K562 (cell line): ENCODE results near the gene TEX14. TPM values are rescaled to one million over a fixed set of nuclear protein-coding genes. Genes with fewer than 3 reads are reported as not detected.

Experiments used
- ATF1 ChIP-seq, 2 experiments: fragments of 450-650 bp in 1 of 2; IDR thresholded peaks; 2 replicates each; pipeline ENCODE4 v1.6.1; 2016; ENCODE audit warnings: missing compliant biosample characterization in 1 of 2, missing genetic modification characterization in 1 of 2
- CEBPG ChIP-seq, 3 experiments: fragments of 200-800 bp in 1 of 3; sonication (Bioruptor generic) in 1 of 3; sonication (generic) in 1 of 3; formaldehyde crosslinking in 1 of 3; IDR thresholded peaks in 2 of 3; conservative IDR thresholded peaks in 1 of 3; 2 replicates each; pipeline versions ENCODE4 v1.6.1 to v1.8.0; 2016 to 2022; ENCODE audit warnings: missing compliant biosample characterization in 2 of 3, missing genetic modification characterization in 2 of 3, mild to moderate bottlenecking in 1 of 3, missing genetic modification reagents in 1 of 3
- CXXC5 ChIP-seq: fragments of 250-450 bp; sonication (Bioruptor Pico); IDR thresholded peaks from 2 replicates; pipeline ENCODE4 v1.8.0; 2022; ENCODE audit warnings: inconsistent platforms, mild to moderate bottlenecking, moderate library complexity
- FOXP1 ChIP-seq: sonication (generic); formaldehyde crosslinking; IDR thresholded peaks from 2 replicates; pipeline ENCODE4 v1.8.0; 2022; ENCODE audit warnings: mild to moderate bottlenecking, missing genetic modification reagents
- NFIC ChIP-seq: fragments of 450-650 bp; IDR thresholded peaks from 2 replicates; pipeline ENCODE4 v1.6.1; 2017; ENCODE audit warnings: mild to moderate bottlenecking, inconsistent platforms
- NONO ChIP-seq, 2 experiments: fragments of 200-400 bp in 1 of 2; fragments of 450-650 bp in 1 of 2; formaldehyde crosslinking in 1 of 2; IDR thresholded peaks; 2 replicates each; pipeline ENCODE4 v1.6.1; 2017; ENCODE audit warnings: low read depth in 2 of 2, mild to moderate bottlenecking in 2 of 2, moderate library complexity in 2 of 2, low read length in 1 of 2
- PHF20 ChIP-seq: fragments of 450-650 bp; IDR thresholded peaks from 2 replicates; pipeline ENCODE4 v1.6.1; 2018; ENCODE audit not compliant: partially characterized antibody
- RAD21 ChIP-seq, 2 experiments: fragments of 250-450 bp in 1 of 2; fragments of 450-650 bp in 1 of 2; sonication (Bioruptor Pico) in 1 of 2; formaldehyde crosslinking in 1 of 2; IDR thresholded peaks in 1 of 2; conservative IDR thresholded peaks in 1 of 2; 2 replicates each; pipeline versions ENCODE4 v1.4.0 to v1.8.0; 2020 to 2022; ENCODE audit warnings: mild to moderate bottlenecking in 2 of 2, moderate library complexity in 1 of 2
- STAT5A ChIP-seq: IDR thresholded peaks from 2 replicates; pipeline ENCODE4 v1.6.1; 2012; ENCODE audit warnings: low read length, inconsistent platforms, borderline replicate concordance
- WHSC1 ChIP-seq: IDR thresholded peaks from one replicate; pipeline ENCODE4 v1.6.1; 2012; ENCODE audit warnings: low read length, control low read depth, inconsistent platforms
- ZKSCAN1 ChIP-seq: fragments of 150-350 bp; IDR thresholded peaks from 2 replicates; pipeline ENCODE4 v1.6.1; 2016; ENCODE audit warnings: low read depth, low read length
- ZNF175 ChIP-seq: fragments of 200-800 bp; sonication (Bioruptor generic); IDR thresholded peaks from 2 replicates; pipeline ENCODE4 v1.6.1; 2016; ENCODE audit warnings: low read depth, mild to moderate bottlenecking, missing genetic modification characterization, missing compliant biosample characterization
- ZNF696 ChIP-seq: fragments of 250-450 bp; sonication (Bioruptor Pico); conservative IDR thresholded peaks from 2 replicates; pipeline ENCODE4 v1.4.0; 2020; ENCODE audit warnings: mild to moderate bottlenecking, moderate library complexity
- polyA plus RNA-seq, 8 experiments: library from polyadenylated mRNA; depleted of rRNA in 4 of 8; stranded (reverse) in 5 of 8; unstranded in 3 of 8; fragments of >200 nt; fragmentation: Nextera tagmentation in 2 of 8; fragmentation: Illumina TruSeq in 1 of 8; extraction: Ambion mirVana in 2 of 8; extraction: Trizol in 1 of 8; gene quantifications; 2 replicates each; pipeline versions ENCODE4 v1.2.1 to v1.2.3, GENCODE V29; 2011 to 2014; ENCODE audit warnings: inconsistent platforms in 1 of 8, missing spikeins in 1 of 8
- total RNA-seq, 7 experiments: library from RNA; depleted of rRNA in 6 of 7; stranded (reverse); fragments of >200 nt in 6 of 7; fragmentation: Illumina TruSeq in 2 of 7; extraction: Trizol in 2 of 7; gene quantifications; 2 replicates each; pipeline versions ENCODE4 v1.2.1 to v1.2.3, GENCODE V29; 2011 to 2021; ENCODE audit warnings: low replicate concordance in 1 of 7
- TF ChIP-seq, protein P1 (sequence below): sonication (generic); formaldehyde crosslinking; IDR thresholded peaks from 2 replicates; pipeline ENCODE4 v1.8.0; 2022; ENCODE audit warnings: missing genetic modification reagents, mild to moderate bottlenecking, borderline replicate concordance
- TF ChIP-seq, protein P2 (sequence below): fragments of 250-450 bp; sonication (Bioruptor Pico); IDR thresholded peaks from 2 replicates; pipeline ENCODE4 v1.4.0; 2020; ENCODE audit warnings: borderline replicate concordance
- TF ChIP-seq, protein P3 (sequence below): sonication (generic); formaldehyde crosslinking; IDR thresholded peaks from 2 replicates; pipeline ENCODE4 v1.8.1; 2023; ENCODE audit warnings: mild to moderate bottlenecking, missing genetic modification reagents
- TF ChIP-seq, protein P4 (sequence below): fragments of 250-450 bp; sonication (Bioruptor Pico); IDR thresholded peaks from 2 replicates; pipeline ENCODE4 v1.5.0; 2020; ENCODE audit warnings: mild to moderate bottlenecking, borderline replicate concordance
- TF ChIP-seq, protein P5 (sequence below): fragments of 450-650 bp; IDR thresholded peaks from 2 replicates; pipeline ENCODE4 v1.6.1; 2016

TEX14 gene
- total and polyA plus RNA-seq, 9 of the 15 experiments (the other 6 are each of a cell fraction or from before 2014, with no cell fraction given), result 0.05 to 0.12 (median 0.09) TPM; not detected in 1

DNA sequence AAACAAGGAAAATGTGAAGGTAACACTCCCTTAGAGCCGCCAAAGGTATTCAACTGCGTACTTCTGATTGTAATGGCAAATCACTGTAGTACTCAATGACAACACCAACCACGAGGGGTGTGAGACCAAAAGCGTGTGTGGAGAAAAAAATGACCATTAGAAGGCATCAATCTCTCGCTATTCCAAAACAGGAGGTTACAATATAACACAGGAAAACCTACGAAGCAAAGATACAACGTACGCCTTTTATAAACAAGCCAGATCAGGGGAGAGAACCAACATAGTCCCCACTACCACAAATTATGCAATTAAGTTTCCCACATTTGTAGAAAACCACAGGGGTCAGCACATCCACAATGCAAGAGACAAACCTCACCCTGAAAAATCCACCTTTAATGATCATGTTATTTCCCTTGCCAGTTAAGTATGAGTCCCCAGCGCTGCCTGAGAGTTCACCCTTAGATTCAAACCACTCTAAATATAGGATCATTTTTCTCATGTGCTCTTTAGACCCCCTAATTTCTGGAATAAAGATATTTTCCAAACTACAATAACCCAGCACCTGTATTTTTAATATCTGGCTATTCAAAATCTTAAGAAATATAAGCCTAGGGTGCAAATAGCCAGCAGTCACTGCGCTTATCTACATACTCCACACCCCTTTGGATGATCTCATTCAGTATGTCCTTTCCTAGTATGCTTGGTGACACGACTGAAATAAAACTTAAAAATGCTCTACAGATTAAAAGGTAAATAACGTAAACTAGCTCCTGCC is 12.4 kb downstream of the TEX14 start (continued):
- TF ChIP-seq, protein P1, sequence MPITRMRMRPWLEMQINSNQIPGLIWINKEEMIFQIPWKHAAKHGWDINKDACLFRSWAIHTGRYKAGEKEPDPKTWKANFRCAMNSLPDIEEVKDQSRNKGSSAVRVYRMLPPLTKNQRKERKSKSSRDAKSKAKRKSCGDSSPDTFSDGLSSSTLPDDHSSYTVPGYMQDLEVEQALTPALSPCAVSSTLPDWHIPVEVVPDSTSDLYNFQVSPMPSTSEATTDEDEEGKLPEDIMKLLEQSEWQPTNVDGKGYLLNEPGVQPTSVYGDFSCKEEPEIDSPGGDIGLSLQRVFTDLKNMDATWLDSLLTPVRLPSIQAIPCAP (CRISPR knock-in tag), result no peak
- TF ChIP-seq RAD21 (CRISPR knock-in tag; conservative IDR thresholded peaks at IDR 0.05 in 1 of 2, IDR thresholded peaks at IDR 0.05 in 1 of 2), result peak; percentile 28 to 81; a peak in 3 of 4 replicates
- TF ChIP-seq WHSC1, result no peak
- no peak for TF ChIP-seq ATF1 (CRISPR knock-in tag; IDR thresholded peaks at IDR 0.05)
- TF ChIP-seq ATF1 (tag; IDR thresholded peaks at IDR 0.05), result peak; percentile 80
- TF ChIP-seq, protein P2, sequence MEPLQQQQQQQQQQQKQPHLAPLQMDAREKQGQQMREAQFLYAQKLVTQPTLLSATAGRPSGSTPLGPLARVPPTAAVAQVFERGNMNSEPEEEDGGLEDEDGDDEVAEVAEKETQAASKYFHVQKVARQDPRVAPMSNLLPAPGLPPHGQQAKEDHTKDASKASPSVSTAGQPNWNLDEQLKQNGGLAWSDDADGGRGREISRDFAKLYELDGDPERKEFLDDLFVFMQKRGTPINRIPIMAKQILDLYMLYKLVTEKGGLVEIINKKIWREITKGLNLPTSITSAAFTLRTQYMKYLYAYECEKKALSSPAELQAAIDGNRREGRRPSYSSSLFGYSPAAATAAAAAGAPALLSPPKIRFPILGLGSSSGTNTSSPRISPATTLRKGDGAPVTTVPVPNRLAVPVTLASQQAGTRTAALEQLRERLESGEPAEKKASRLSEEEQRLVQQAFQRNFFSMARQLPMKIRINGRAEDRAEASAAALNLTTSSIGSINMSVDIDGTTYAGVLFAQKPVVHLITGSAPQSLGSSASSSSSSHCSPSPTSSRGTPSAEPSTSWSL (CRISPR knock-in tag), result no peak
- TF ChIP-seq, protein P3, sequence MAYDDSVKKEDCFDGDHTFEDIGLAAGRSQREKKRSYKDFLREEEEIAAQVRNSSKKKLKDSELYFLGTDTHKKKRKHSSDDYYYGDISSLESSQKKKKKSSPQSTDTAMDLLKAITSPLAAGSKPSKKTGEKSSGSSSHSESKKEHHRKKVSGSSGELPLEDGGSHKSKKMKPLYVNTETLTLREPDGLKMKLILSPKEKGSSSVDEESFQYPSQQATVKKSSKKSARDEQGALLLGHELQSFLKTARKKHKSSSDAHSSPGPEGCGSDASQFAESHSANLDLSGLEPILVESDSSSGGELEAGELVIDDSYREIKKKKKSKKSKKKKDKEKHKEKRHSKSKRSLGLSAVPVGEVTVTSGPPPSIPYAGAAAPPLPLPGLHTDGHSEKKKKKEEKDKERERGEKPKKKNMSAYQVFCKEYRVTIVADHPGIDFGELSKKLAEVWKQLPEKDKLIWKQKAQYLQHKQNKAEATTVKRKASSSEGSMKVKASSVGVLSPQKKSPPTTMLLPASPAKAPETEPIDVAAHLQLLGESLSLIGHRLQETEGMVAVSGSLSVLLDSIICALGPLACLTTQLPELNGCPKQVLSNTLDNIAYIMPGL (CRISPR knock-in tag), result peak; percentile 89; the same call in 1 of the 2 replicates
- TF ChIP-seq, protein P4, sequence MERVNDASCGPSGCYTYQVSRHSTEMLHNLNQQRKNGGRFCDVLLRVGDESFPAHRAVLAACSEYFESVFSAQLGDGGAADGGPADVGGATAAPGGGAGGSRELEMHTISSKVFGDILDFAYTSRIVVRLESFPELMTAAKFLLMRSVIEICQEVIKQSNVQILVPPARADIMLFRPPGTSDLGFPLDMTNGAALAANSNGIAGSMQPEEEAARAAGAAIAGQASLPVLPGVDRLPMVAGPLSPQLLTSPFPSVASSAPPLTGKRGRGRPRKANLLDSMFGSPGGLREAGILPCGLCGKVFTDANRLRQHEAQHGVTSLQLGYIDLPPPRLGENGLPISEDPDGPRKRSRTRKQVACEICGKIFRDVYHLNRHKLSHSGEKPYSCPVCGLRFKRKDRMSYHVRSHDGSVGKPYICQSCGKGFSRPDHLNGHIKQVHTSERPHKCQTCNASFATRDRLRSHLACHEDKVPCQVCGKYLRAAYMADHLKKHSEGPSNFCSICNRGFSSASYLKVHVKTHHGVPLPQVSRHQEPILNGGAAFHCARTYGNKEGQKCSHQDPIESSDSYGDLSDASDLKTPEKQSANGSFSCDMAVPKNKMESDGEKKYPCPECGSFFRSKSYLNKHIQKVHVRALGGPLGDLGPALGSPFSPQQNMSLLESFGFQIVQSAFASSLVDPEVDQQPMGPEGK (CRISPR knock-in tag), result peak; percentile 99
- TF ChIP-seq STAT5A, result peak; percentile 94
- TF ChIP-seq ZNF696, result peak; percentile 100
- TF ChIP-seq NONO (IDR thresholded peaks at IDR 0.05; ENCODE audit: low read depth in 2 of 2, low read length in 1 of 2), result peak; percentile 98 to 100
- TF ChIP-seq FOXP1 (CRISPR knock-in tag), result 0 out of 2 replicates have a peak, but pooled peaks have one; percentile 61
- peak; percentile 90 for TF ChIP-seq NFIC
- TF ChIP-seq, protein P5, sequence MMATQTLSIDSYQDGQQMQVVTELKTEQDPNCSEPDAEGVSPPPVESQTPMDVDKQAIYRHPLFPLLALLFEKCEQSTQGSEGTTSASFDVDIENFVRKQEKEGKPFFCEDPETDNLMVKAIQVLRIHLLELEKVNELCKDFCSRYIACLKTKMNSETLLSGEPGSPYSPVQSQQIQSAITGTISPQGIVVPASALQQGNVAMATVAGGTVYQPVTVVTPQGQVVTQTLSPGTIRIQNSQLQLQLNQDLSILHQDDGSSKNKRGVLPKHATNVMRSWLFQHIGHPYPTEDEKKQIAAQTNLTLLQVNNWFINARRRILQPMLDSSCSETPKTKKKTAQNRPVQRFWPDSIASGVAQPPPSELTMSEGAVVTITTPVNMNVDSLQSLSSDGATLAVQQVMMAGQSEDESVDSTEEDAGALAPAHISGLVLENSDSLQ, result peak; percentile 82
- TF ChIP-seq PHF20, result peak; percentile 67
- peak; percentile 65; the same call in 1 of the 2 replicates for TF ChIP-seq ZKSCAN1
- TF ChIP-seq CXXC5 (CRISPR knock-in tag), result peak; percentile 81
- peak; percentile 55; the same call in 1 of the 2 replicates for TF ChIP-seq CEBPG (CRISPR knock-in tag; IDR thresholded peaks at IDR 0.05)
- peak; percentile 81 to 89; a peak in 3 of 4 replicates for TF ChIP-seq CEBPG (tag; conservative IDR thresholded peaks at IDR 0.05 in 1 of 2, IDR thresholded peaks at IDR 0.05 in 1 of 2)
- peak; percentile 78; the same call in 1 of the 2 replicates for TF ChIP-seq ZNF175 (CRISPR knock-in tag)
